Activated naive CD8-positive, alpha-beta T cell (primary cell): Measurements from ENCODE around the gene HAGHL.
"Not testable (repeated sequence)": the region's sequence is repeated elsewhere in the genome, so short reads cannot be mapped to it uniquely, and the experiment has no call there.

Experiments used
- H3K27ac Mint-ChIP-seq: one replicate; pipeline ENCODE4 v1.8.0; 2021; ENCODE audit warnings: mixed read lengths
- H3K27me3 Mint-ChIP-seq: one replicate; pipeline ENCODE4 v1.8.0; 2021; ENCODE audit warnings: mixed read lengths
- H3K36me3 Mint-ChIP-seq: one replicate; pipeline ENCODE4 v1.8.0; 2021; ENCODE audit warnings: mixed read lengths
- H3K4me1 Mint-ChIP-seq: one replicate; pipeline ENCODE4 v1.8.0; 2021; ENCODE audit warnings: low read depth, mixed read lengths
- H3K4me3 Mint-ChIP-seq: one replicate; pipeline ENCODE4 v1.8.0; 2021; ENCODE audit warnings: mild to moderate bottlenecking, mixed read lengths
- H3K9me3 Mint-ChIP-seq: one replicate; pipeline ENCODE4 v1.8.0; 2021; ENCODE audit warnings: low read depth, mixed read lengths

HAGHL gene

GRCh38 chr16:684071-684794 lies 42.7 kb upstream of the HAGHL start, which contains the start of gene JMJD8:
Gene JMJD8 (minus strand): TSS chr16:684334. CDS start chr16:684319, 15 bp downstream.
- Mint-ChIP-seq H3K9me3 (no peaks in the 10 kb centered on the region), H3K36me3 (peaks cover 2% of the 10 kb centered on the region), H3K27me3 (no peaks in the 10 kb centered on the region), H3K4me1 (peaks cover 19% of the 10 kb centered on the region), H3K4me3 (peak within 1 kb of the TSS; percentile 86), H3K27ac (peak within 1 kb of the TSS; percentile 22)

- Mint-ChIP-seq H3K4me1 (peaks cover 23% of the 10 kb centered on the region), H3K27ac (no peak overlapping the region), H3K9me3 (no peaks in the 10 kb centered on the region), H3K36me3 (peaks cover 2% of the 10 kb centered on the region), H3K4me3 (peak overlapping the region; percentile 35), H3K27me3 (no peaks in the 10 kb centered on the region)
Measured at GRCh38 chr16:684961-685696, 41.8 kb upstream of the HAGHL start.

- peak overlapping the region; percentile 56 for H3K4me3 Mint-ChIP-seq
- no peak overlapping the region for H3K27ac Mint-ChIP-seq
- H3K27me3 Mint-ChIP-seq: no peaks in the 10 kb centered on the region
- no peaks in the 10 kb centered on the region for H3K9me3 Mint-ChIP-seq
- H3K36me3 Mint-ChIP-seq: peaks cover 2% of the 10 kb centered on the region
- peaks cover 21% of the 10 kb centered on the region for H3K4me1 Mint-ChIP-seq
Measured at GRCh38 chr16:685967-686366, 40.9 kb upstream of the HAGHL start.

- Mint-ChIP-seq H3K27me3 (no peaks in the 10 kb centered on the region), H3K4me3 (no peak overlapping the region)
Measured at GRCh38 chr16:686459-687260, 40.2 kb upstream of the HAGHL start.

GRCh38 chr16:687499-687898 lies 39.4 kb upstream of the HAGHL start:
- H3K9me3 Mint-ChIP-seq: no peaks in the 10 kb centered on the region
- H3K4me3 Mint-ChIP-seq: peak overlapping the region; percentile 32
- peaks cover 14% of the 10 kb centered on the region for H3K4me1 Mint-ChIP-seq
- no peaks in the 10 kb centered on the region for H3K27me3 Mint-ChIP-seq
- peaks cover 1% of the 10 kb centered on the region for H3K36me3 Mint-ChIP-seq
- no peak overlapping the region for H3K27ac Mint-ChIP-seq

More at GRCh38 chr16:686459-687260, 40.2 kb upstream of the HAGHL start:
- Mint-ChIP-seq H3K4me1 (peaks cover 17% of the 10 kb centered on the region), H3K9me3 (no peaks in the 10 kb centered on the region), H3K27ac (no peak overlapping the region), H3K36me3 (peaks cover 2% of the 10 kb centered on the region)

- H3K36me3 Mint-ChIP-seq: no peaks in the 10 kb centered on the region
- no peaks in the 10 kb centered on the region for H3K27me3 Mint-ChIP-seq
- peak overlapping the region; percentile 86 for H3K27ac Mint-ChIP-seq
- peaks cover 13% of the 10 kb centered on the region for H3K4me1 Mint-ChIP-seq
- no peaks in the 10 kb centered on the region for H3K9me3 Mint-ChIP-seq
- peak overlapping the region; percentile 90 for H3K4me3 Mint-ChIP-seq
Measured at GRCh38 chr16:689175-689897, 37.6 kb upstream of the HAGHL start.

- H3K36me3 Mint-ChIP-seq, H3K27me3 Mint-ChIP-seq, H3K9me3 Mint-ChIP-seq: not testable (repeated sequence)
- Mint-ChIP-seq H3K4me1 (peaks cover 21% of the 10 kb centered on the region), H3K4me3 (peak overlapping the region; percentile 90), H3K27ac (peak overlapping the region; percentile 46)
Measured at GRCh38 chr16:691242-691641, 35.7 kb upstream of the HAGHL start.

GRCh38 chr16:692356-693108 lies 34.4 kb upstream of the HAGHL start:
- Mint-ChIP-seq H3K27ac (no peak overlapping the region), H3K4me1 (peaks cover 21% of the 10 kb centered on the region), H3K27me3 (no peaks in the 10 kb centered on the region), H3K4me3 (peak overlapping the region; percentile 1), H3K36me3 (no peaks in the 10 kb centered on the region), H3K9me3 (no peaks in the 10 kb centered on the region)

GRCh38 chr16:693364-693763 lies 33.5 kb upstream of the HAGHL start:
- Mint-ChIP-seq H3K27ac (no peak overlapping the region), H3K9me3 (no peaks in the 10 kb centered on the region), H3K4me1 (peaks cover 18% of the 10 kb centered on the region), H3K4me3 (peak overlapping the region; percentile 44), H3K36me3 (no peaks in the 10 kb centered on the region), H3K27me3 (no peaks in the 10 kb centered on the region)

- Mint-ChIP-seq H3K27me3 (no peaks in the 10 kb centered on the region), H3K4me3 (peak overlapping the region; percentile 44), H3K36me3 (no peaks in the 10 kb centered on the region), H3K27ac (no peak overlapping the region), H3K9me3 (no peaks in the 10 kb centered on the region), H3K4me1 (peaks cover 18% of the 10 kb centered on the region)
Measured at GRCh38 chr16:693766-694165, 33.1 kb upstream of the HAGHL start.

- peaks cover 17% of the 10 kb centered on the region for H3K4me1 Mint-ChIP-seq
- H3K4me3 Mint-ChIP-seq: peak overlapping the region; percentile 70
- no peak overlapping the region for H3K27ac Mint-ChIP-seq
- no peaks in the 10 kb centered on the region for H3K27me3 Mint-ChIP-seq
- H3K36me3 Mint-ChIP-seq: no peaks in the 10 kb centered on the region
- no peaks in the 10 kb centered on the region for H3K9me3 Mint-ChIP-seq
Measured at GRCh38 chr16:694187-694862, 32.6 kb upstream of the HAGHL start.

GRCh38 chr16:694863-695354 lies 32.0 kb upstream of the HAGHL start:
- Mint-ChIP-seq H3K27ac (no peak overlapping the region), H3K9me3 (no peaks in the 10 kb centered on the region), H3K4me3 (no peak overlapping the region), H3K36me3 (no peaks in the 10 kb centered on the region), H3K27me3 (no peaks in the 10 kb centered on the region), H3K4me1 (peaks cover 14% of the 10 kb centered on the region)

- Mint-ChIP-seq H3K9me3 (no peaks in the 10 kb centered on the region), H3K4me1 (peaks cover 16% of the 10 kb centered on the region), H3K27me3 (no peaks in the 10 kb centered on the region), H3K36me3 (no peaks in the 10 kb centered on the region), H3K27ac (no peak overlapping the region), H3K4me3 (peak overlapping the region; percentile 82)
Measured at GRCh38 chr16:695355-696089, 31.4 kb upstream of the HAGHL start.
